GM18526 (cell line): Measurements from ENCODE around the gene TBC1D22A.

Source experiments
- POLR2A ChIP-seq: IDR thresholded peaks from 3 replicates; pipeline ENCODE4 v1.6.1; 2011; ENCODE audit not compliant: insufficient read length; ENCODE audit errors: extremely low read depth

TBC1D22A gene

GRCh38 chr22:47220752-47221151, 458.3 kb downstream of the TBC1D22A start:
- TF ChIP-seq POLR2A = no peak

- no peak for TF ChIP-seq POLR2A
Observed at GRCh38 chr22:47221840-47222615, 459.6 kb downstream of the TBC1D22A start.
